GM18867 (cell line): ENCODE measurements around the gene PLEKHA8.

Source experiments
- ATAC-seq: cut with Tn5 transposase; IDR thresholded peaks from one replicate; pipeline ENCODE4 v1.9.1; 2021; ENCODE audit warnings: mild to moderate bottlenecking, moderate library complexity; ENCODE audit not compliant: unreplicated experiment

Gene PLEKHA8

DNA sequence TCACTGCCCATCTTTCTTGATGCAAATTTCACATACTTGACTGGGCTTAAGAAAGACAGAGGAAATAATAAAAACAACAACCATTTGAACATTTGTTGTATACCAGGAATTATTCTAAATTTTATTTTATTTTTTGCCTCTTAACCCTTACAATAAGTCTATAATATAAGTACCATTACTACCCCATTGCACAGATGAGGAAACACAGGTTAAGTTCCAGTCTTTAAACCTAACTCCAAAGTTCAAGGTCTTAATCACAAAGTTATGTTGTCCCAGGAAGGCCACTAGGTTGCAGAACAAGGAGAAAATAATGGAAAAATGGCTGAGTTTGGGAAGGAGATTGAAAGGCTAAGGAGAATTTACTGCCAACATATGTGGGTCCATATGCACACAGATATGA is 5.2 kb upstream of the PLEKHA8 start:
- ATAC-seq, result no peak

DNA sequence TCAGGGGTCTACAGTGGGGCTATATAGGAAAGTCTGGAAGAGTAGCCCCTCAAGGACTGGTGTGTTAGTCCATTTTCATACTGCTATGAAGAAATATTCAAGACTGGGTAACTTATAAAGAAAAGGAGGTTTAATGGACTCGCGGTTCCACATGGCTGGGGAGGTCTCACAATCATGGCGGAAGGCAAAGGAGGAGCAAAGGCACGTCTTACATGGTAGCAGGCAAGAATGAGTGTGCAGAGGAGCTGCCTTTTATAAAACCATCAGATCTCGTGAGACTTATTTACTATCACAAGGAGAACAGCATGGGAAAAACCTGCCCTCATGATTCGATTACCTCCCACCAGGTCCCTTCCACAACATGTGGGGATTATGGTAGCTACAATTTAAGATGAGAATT is 4.7 kb upstream of the PLEKHA8 start:
- ATAC-seq, result no peak

DNA sequence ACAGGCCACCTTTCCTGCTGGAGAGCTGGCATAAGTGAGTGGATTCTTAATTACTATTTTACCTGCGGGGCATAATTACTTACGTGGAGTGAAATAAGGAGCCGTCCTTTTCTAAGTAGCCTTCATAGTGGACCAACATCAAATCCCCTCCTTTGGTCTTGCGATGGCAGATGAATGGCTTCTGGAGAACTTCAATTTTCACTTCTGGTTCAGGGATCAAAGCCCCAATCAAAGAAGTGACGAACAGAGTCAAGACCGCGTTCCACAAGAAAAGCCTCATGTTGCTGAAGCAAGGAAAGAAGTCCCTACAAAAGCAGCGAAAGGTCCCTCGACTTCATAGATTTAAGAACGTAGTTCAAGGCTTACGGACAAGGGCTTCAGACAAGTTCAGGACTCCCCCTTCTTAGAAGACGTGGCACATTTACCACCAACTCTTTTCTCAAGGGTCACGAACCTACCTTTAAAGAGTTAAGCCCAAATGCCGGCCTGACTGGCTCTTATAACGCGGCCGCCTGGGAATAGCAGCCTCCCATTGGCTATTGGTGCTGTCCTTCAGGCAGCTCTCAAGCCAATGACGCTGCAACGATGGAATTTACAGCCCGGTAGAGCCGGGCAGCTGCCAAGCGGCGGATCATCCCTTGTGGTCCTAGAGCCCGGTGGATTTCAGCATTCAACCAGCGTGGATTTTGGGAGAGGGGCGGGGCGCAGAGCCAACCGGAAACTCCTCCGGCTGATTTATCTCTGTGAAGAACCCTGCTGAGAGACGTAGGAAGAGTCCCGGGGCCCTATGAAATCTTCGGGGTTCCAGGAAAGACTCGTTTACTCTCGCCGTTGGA is 1.8 kb upstream of the PLEKHA8 start, which contains the start of gene FKBP14:
Gene FKBP14, minus strand, starts transcription at position 474 of the 836 bp plus-strand sequence. Its CDS starts 194 bp downstream, at position 280.
- ATAC-seq, result peak; percentile 74

DNA sequence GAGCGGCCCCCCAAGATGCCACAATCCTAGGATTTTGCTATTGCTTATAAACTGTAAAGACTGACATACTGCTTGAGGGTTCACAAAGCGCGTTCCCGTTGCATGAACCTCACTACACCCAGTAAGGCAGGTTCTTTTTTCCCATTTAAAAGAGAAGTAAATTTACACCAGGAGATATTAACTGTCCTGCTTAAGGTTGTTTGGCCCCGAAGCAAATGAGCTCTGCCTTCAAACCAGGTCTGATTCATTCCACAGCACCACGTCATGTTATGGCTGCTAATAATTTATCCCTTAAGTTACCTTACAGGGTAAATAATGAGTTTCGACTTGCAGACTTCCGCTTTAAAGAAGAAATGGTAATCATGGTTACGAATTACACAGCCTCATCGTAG is 1.2 kb upstream of the PLEKHA8 start:
- no peak for ATAC-seq

DNA sequence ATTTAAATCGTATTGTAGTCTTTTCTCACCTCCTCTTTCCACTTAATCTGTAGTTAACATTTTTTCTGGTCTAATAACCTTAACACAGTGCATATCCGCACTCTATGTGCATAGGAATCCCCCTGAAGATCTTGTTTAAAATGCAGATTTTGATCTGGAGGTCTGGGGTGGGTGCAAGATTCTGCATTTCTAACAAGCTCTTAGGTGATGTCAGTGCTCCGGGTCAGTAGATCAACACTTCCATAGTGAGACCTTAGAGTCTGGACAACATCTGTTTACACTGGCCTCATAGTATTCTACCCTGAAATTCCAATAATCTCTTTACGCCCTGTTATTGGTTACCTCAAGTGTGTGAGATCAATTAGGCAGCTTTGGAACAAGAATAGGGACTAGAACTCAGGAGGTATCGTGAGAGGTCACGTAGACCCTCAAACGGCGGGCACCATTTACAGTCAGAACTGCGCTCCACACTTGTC is 434 bp upstream of the PLEKHA8 start:
- peak; percentile 1 for ATAC-seq

DNA sequence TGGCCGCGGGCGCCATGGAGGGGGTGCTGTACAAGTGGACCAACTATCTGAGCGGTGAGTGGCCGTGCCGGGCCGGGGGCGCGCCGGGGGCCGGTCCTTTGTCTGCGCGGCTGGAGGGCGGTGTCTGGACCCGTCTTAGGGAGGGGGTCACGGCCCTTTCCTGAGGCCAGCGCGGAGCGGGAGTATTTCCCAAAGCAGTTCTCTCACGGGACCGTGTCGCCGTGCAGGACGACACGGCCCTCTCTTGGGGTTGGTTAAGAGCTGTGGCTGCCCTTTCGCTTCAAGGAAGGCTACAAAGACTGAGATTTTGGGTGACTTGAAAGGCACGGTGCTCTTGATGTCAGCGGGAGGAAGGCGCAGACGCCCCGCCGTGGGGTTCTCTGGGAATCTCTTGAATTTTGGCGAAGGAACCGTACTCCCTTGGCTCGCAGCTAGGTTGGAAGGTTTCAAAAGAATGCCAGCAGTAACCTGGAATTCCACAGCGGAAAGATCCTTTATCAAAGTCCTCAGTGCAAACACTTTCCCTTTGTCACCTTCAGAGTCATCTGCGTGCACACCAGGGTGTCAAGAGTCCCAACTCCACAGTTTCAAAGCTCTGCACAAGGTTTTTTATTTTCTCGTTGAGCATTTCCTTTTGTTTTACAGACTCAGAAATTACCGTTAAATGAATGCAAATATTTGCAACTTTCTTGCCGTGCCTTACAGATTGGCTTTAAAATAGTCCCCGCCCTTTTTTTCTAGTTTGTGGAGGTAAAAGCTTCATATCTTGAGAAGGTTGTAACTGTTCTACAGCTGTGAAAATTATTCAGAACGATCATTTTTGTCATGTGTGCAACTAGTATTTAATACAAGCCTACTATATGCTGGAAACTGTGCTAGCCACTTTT is 780 bp downstream of the PLEKHA8 start:
- ATAC-seq, result peak; percentile 23

DNA sequence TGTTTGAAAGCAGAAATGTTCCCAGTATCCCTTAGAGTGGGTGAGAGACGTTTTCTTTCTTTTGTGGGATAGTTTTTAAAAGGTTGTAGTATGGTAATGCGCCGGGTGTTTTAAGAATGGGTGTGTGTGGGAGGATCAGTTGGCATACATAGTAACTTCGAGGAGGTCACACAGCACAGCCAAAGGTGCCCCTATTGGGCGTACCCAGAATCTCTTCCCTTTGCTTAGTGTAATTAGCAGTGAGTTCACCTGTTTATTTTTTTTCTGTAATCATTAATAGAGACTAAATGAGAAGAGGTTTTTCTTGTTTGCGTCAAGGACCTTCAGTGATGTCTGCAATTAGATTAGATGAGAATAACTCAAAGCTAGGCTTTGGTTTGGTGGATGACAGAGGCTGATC is 1.5 kb downstream of the PLEKHA8 start:
- no peak for ATAC-seq

DNA sequence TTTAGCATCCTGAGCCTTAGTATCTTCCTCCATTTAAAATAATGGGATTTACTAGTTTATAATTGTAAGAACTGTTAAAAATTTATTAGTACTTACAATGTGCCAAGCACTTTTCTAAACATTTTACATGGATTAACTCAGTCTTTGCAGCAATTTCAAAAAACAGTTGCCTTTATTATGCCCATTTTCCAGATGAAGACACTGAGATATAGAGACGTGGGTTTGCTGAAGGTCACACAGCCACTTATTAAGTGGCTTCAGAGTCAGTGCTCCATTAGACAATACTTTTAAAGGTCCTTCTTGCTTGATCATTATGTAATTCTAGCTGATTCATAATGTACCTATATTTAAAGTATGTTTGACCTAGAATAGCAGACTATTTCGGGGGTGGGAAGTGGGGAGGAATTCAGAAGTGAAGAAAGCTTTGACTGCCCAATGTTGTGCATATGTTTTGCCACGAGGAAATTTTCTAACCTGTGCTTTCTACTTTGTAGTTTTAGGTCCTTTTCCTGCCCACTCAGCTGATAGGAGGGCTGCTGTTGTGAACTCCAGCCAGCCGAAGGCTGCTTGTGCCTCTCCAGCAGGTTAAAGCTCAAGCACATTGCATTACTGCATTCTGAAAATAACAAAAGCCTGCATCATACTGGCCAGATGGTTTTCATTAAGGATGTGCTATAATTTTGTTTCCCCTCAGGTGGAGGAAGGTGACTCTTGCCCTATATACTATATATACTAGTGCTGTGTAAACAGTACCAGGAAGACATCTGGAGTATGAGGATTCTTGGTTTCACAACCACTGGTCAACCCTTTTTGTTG is 4.3 kb downstream of the PLEKHA8 start:
- no peak for ATAC-seq

DNA sequence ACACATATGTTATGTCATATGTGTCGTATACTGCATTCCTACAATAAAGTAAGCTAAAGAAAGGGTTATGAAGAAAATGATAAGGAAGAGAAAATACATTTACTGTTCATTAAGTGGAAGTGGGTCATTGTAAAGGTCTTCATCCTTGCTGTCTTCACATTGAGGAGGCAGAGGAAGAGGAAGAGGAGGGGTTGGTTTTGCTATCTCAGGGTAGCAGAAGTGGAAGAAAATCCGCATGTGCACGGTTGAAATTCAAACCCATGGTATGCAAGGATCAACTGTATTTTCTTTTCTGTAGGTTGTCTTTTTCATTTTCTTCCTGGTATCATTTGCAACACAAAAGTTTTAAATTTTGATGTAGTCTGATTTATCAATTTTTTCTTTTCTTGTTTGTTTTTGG is 6.3 kb downstream of the PLEKHA8 start:
- ATAC-seq, result no peak

DNA sequence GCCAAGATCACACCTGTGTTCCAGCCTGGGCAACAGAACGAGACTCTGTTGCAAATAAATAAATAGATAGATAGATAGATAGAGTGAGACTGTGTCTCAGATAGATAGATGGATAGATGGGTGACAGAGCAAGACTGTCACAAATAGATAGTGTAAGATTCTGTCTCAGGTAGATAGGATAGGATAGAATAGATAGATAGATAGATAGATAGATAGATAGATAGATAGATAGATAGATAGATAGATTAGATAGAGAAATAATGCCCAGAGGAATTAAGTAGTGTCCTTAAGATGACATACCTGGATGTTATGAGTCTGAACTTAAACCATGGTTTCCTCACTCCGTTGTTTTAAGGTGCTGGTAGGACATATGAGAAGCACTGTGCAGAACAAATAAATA is 8.0 kb downstream of the PLEKHA8 start:
- ATAC-seq, result no peak

DNA sequence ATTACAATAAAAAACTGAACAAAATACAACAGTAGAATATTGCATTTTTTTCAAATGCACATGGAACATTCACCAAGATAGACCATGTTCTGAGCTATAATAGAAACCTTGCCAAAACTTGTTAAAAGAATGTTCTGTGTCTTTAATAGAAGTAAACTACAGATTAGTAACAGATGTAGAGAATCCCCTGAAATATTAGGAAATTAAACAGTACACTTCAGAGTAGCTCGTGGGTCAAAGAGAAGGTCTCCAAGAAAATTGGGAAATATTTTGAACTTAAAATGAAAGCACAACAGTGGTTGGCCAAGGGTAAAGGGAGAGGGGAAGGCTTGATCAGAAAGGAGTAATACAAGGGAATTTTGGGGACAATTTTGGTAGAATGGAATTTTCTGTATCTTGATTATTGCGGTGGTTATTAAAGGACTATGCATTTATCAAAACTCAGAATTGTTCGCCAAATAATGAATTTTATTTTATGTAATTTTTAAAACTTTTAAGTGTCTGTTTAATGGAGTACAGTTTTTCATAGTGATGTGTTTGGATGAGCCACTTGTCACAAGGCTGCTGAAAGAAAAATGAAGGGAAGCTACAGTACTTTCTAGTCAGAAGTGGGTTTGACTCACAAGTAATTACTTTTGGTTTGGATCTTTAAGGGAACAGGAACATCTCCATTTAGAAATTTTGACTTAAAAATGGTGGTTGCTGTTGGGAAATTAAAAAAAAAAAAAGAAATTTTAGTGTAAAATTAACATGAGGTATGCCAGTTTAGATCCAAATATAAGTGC is 10.2 kb downstream of the PLEKHA8 start:
- ATAC-seq, result no peak

DNA sequence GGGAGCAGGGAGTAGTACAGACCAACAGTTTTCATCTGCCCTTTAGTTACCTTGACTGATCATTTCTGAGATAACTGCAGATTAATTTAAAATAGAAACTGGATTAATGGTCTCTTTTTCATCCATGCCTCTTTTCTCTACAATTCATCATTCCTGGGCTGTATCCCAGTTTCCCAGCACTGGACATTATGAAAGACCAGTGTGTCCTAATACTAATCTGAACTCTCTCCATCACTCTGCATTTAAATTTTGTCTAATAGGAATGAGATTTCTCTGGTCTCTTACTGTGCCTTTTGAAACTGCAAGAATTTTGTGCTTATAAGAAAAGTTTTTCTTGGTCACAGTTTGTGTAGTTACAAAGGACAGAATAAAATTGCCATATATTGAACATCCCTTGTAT is 12.7 kb downstream of the PLEKHA8 start:
- ATAC-seq, result no peak

DNA sequence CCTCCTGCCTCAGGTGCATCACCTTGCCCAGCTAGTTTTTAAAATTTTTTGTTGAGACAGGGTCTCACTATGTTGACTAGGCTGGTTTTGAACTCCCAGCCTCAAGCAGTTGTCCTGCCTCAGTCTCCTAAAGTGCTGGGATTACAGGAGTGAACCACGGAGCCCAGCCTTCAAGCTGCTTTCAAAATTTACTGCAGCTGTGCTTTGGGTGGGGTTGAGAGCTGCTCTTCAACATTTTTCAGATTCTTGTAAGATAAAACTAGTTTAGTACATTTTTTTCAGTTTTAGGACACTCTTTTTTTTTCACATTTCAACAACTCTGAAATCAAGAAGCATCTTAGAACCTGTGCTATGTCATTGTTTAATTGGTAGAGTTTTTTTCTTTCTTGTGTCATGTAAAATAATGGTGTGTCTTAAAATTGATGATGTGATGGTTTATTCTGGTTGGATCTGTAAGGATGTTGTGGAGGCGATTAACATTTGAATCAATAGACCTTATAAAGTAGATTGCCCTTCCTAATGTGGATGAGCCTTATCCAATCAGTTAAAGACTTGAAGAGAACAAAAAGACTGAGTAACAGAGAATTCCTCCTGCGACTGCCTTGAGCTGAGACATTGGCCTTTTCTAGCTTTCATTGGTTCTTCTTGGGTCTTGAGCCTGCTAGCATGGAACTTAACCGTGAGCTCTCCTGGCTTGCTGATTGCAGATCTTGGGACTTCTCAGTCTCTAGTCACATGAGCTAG is 13.5 kb downstream of the PLEKHA8 start:
- no peak for ATAC-seq

DNA sequence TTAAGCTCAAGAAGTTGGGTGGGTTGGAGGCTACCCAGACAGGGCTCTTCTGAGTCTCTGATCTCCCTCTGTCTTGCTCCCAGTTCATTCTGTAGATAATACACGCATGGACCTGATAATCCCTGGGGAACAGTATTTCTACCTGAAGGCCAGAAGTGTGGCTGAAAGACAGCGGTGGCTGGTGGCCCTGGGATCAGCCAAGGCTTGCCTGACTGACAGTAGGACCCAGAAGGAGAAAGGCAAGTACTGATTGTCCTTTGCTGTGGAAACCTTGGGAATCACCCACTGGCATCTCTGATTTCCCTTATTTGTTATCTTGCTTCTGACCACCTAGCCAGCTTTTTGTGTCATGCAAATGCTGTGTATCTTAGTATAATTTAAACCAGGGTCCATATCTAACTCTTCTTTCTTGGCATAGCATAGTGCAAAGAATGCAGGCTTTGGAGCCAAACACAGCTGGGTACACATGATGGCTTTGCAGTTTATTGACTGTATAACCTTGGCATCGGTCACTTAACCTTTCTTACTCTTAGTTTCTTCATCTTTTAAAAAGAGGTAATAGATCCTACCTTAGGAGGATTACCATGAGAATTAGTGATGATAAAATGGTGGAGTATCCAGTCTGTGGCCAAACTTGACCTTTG is 18.0 kb downstream of the PLEKHA8 start:
- ATAC-seq, result no peak

DNA sequence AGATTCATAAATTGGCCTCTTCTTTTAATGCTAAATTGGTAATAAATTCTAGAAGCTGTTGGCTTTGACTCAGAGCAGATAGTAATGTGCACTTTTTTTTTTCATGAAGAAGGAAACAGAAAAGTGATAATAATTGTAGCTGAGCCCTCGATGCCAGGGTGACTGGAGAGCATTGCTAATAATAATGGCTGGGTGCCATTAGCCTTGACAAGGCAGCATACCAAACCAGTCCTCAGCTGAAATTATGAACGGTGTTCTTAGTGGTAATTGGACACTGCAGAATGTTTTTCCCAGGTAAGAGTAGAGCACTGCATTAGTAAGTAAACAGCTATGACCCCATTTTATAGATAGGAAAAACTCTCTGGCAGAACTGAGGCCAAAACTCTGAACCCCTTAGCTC is 18.9 kb downstream of the PLEKHA8 start:
- ATAC-seq, result no peak

DNA sequence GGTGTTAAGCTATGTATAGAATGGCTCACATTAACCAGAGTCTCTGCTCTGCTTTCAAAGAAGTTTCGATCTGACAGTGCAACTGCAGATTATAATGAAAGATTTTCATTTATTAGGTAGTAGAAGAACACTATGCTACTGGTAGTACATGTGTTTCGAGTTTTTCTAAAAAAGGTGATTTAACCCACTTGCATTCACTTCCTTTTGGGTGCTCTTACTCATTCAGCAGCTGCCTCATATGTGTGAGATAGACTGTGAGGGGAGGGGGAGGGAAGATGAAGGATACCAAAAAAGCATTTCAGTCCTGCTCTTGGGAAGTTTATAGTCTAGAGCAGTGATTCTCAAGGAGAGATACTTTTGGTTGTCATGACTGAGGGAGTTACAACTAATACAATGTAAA is 20.4 kb downstream of the PLEKHA8 start:
- no peak for ATAC-seq

DNA sequence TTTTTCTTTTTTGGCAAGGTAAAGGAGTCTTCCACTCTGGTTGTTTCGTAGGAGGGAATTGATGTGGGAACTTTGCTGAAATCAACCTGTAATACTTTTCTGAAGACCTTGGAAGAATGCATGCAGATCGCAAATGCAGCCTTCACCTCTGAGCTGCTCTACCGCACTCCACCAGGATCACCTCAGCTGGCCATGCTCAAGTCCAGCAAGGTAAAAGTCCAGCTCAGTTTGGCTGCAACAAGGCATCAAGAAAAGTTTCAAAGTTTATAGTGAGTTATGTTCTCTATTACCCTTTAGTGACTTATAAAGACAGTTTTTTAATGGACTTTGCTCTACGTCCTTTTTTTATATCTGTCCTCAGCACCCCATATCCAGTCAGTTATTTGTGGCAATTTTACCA is 21.0 kb downstream of the PLEKHA8 start:
- no peak for ATAC-seq

DNA sequence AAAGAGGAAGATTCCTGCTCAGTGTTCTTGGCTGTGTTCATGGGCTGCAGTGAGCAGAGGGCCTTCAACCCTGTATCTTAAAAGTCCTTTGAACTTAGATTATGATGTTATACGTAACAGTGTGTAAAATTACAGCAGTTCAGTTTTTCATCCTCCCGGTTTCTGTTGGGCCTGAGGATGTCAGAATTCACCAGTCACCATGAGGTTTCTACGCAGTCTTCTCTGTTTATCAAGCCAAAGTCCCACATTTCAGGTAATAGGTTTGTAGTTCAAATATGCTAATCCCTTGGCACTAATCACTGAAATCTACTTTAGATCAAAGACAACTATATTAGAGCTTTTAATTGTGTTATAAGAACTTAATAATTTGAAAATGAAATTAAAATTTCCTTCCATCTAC is 24.9 kb downstream of the PLEKHA8 start:
- no peak for ATAC-seq

DNA sequence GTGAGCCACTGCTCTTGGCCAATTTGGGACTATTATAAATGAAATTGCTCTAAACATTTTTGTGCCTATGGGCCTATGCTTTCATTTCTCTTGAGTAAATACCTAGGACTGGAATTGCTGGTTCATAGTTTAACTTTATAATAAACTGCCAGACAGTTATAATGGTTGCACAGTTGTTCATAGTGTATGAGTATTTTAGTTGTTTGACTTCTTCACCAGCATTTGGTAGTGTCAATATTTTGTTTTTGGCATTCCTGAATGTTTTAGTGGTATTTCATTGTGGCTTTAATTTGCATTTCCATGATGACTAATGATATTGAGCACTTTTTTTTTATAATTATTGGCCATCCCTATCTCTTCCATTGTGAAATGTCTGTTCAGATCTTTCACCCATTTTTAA is 29.5 kb downstream of the PLEKHA8 start:
- no peak for ATAC-seq
